HG02938 (cell line): ENCODE data around the gene SAMD9L.

Source experiments
- ATAC-seq: cut with Tn5 transposase; IDR thresholded peaks from one replicate; pipeline ENCODE4 v1.9.1; 2021; ENCODE audit warnings: mild to moderate bottlenecking, moderate library complexity; ENCODE audit not compliant: unreplicated experiment

Gene SAMD9L

GRCh38 chr7:93148144-93148543 is at the start of gene SAMD9L:
Gene SAMD9L, minus strand, starts transcription at chr7:93148385. Its CDS starts 12,414 bp downstream, at chr7:93135971.
- ATAC-seq: peak; percentile 57

GRCh38 chr7:93196336-93196735 is 48.2 kb upstream of the SAMD9L start:
- no peak for ATAC-seq

GRCh38 chr7:93194386-93194785 is 46.2 kb upstream of the SAMD9L start:
- no peak for ATAC-seq

- no peak for ATAC-seq
Observed at GRCh38 chr7:93188870-93189634, 40.9 kb upstream of the SAMD9L start.

GRCh38 chr7:93185303-93186027 is 37.3 kb upstream of the SAMD9L start:
- no peak for ATAC-seq

- ATAC-seq: no peak
Observed at GRCh38 chr7:93179173-93179572, 31.0 kb upstream of the SAMD9L start.

- no peak for ATAC-seq
Observed at GRCh38 chr7:93178213-93178612, 30.0 kb upstream of the SAMD9L start.

- ATAC-seq: no peak
Observed at GRCh38 chr7:93176992-93177580, 28.9 kb upstream of the SAMD9L start.

- ATAC-seq: no peak
Observed at GRCh38 chr7:93175219-93175618, 27.0 kb upstream of the SAMD9L start.

- ATAC-seq: no peak
Observed at GRCh38 chr7:93172683-93173082, 24.5 kb upstream of the SAMD9L start.

GRCh38 chr7:93171606-93172226 is 23.5 kb upstream of the SAMD9L start:
- no peak for ATAC-seq

- peak; percentile 100 for ATAC-seq
Observed at GRCh38 chr7:93165447-93165846, 17.3 kb upstream of the SAMD9L start.

- no peak for ATAC-seq
Observed at GRCh38 chr7:93164766-93165165, 16.6 kb upstream of the SAMD9L start.

- ATAC-seq: no peak
Observed at GRCh38 chr7:93161181-93161762, 13.1 kb upstream of the SAMD9L start.

GRCh38 chr7:93160410-93160809 is 12.2 kb upstream of the SAMD9L start:
- ATAC-seq: no peak

- ATAC-seq: no peak
Observed at GRCh38 chr7:93159490-93159889, 11.3 kb upstream of the SAMD9L start.

GRCh38 chr7:93156884-93157283 is 8.7 kb upstream of the SAMD9L start:
- no peak for ATAC-seq

GRCh38 chr7:93150200-93150835 is 2.1 kb upstream of the SAMD9L start:
- no peak for ATAC-seq

- ATAC-seq: no peak
Observed at GRCh38 chr7:93148727-93149126, 542 bp upstream of the SAMD9L start.

GRCh38 chr7:93147363-93147762 is 822 bp downstream of the SAMD9L start:
- ATAC-seq: peak; percentile 74
